ENCODE data around the gene TSPAN13. TPM values are rescaled to one million over a fixed set of nuclear protein-coding genes. Genes with fewer than 3 reads are reported as not detected.

Gene TSPAN13
- total and polyA plus RNA-seq, 2 donors (not counting 1 experiment from before 2014, with no cell fraction given): 23.0 to 26.2 TPM

- no peak overlapping the region for H2AFZ ChIP-seq (ENCODE audit: insufficient read depth, low read depth, low read length, poor library complexity, severe bottlenecking)
- ATAC-seq (ENCODE audit: low read depth) (no peak), DNase-seq (no peak)
- no peaks in the 10 kb centered on the region for H4K20me1 ChIP-seq (ENCODE audit: control insufficient read depth, insufficient read depth, low read length, poor library complexity, severe bottlenecking)
- H3K4me3 ChIP-seq (ENCODE audit: control extremely low read depth in 1 of 5, extremely low read depth in 1 of 5, insufficient read depth in 1 of 5, low read depth in 2 of 5, low read length in 4 of 5): no peak overlapping the region
- ChIA-PET POLR2A (no interaction called here), CTCF (interaction anchor here (0.6 to 3.7 kb wide), 3 partner anchors 109 to 116 kb away, joined by 3 to 16 read pairs (median 6); no protein-coding TSS in a partner anchor)
- no peak overlapping the region for H3K27ac Mint-ChIP-seq
- no peak overlapping the region for H3K4me3 Mint-ChIP-seq
- H3K36me3 ChIP-seq (replicated peaks in 1 of 2; ENCODE audit: control extremely low read depth in 1 of 2, control insufficient read depth in 1 of 2, extremely low read depth in 1 of 2, insufficient read depth in 2 of 2, low read length in 1 of 2): no peaks in the 10 kb centered on the region
- TF ChIP-seq, protein P1, sequence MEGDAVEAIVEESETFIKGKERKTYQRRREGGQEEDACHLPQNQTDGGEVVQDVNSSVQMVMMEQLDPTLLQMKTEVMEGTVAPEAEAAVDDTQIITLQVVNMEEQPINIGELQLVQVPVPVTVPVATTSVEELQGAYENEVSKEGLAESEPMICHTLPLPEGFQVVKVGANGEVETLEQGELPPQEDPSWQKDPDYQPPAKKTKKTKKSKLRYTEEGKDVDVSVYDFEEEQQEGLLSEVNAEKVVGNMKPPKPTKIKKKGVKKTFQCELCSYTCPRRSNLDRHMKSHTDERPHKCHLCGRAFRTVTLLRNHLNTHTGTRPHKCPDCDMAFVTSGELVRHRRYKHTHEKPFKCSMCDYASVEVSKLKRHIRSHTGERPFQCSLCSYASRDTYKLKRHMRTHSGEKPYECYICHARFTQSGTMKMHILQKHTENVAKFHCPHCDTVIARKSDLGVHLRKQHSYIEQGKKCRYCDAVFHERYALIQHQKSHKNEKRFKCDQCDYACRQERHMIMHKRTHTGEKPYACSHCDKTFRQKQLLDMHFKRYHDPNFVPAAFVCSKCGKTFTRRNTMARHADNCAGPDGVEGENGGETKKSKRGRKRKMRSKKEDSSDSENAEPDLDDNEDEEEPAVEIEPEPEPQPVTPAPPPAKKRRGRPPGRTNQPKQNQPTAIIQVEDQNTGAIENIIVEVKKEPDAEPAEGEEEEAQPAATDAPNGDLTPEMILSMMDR (IDR thresholded peaks at IDR 0.05): no peak
- TF ChIP-seq EZH2 (IDR thresholded peaks at IDR 0.05; ENCODE audit: borderline replicate concordance, insufficient read depth, low read depth, low read length, poor library complexity, severe bottlenecking): no peak
- no peaks in the 10 kb centered on the region for H3K9me3 ChIP-seq (ENCODE audit: control extremely low read depth in 1 of 3, control insufficient read depth in 2 of 3, insufficient read depth in 1 of 3, low read length in 2 of 3)
- H3K27ac ChIP-seq (ENCODE audit: low read length in 2 of 2): no peak overlapping the region
- intact Hi-C loops (cut with micrococcal nuclease): loop anchor here (10.0 kb wide), 1 partner anchor 109 kb away; no protein-coding TSS in a partner anchor
- no peaks in the 10 kb centered on the region for H3K4me1 Mint-ChIP-seq
- no peak overlapping the region for H3K4me2 ChIP-seq (replicated peaks; ENCODE audit: low read depth, low read length, poor library complexity, severe bottlenecking)
- H3K4me1 ChIP-seq (ENCODE audit: control insufficient read depth in 2 of 2, insufficient read depth in 2 of 2, low read length in 2 of 2): no peaks in the 10 kb centered on the region
- no peaks in the 10 kb centered on the region for H3K27me3 ChIP-seq (replicated peaks in 1 of 4; ENCODE audit: control extremely low read depth in 1 of 4, control insufficient read depth in 3 of 4, insufficient read depth in 4 of 4, low read length in 3 of 4)
- peaks cover 4% of the 10 kb centered on the region for H3K27me3 Mint-ChIP-seq
- H3K9me3 Mint-ChIP-seq (ENCODE audit: insufficient read depth): no peaks in the 10 kb centered on the region
- no peaks in the 10 kb centered on the region for H3K79me2 ChIP-seq (ENCODE audit: control insufficient read depth, insufficient read depth, low read length)
- 95% methylated on average over 4 of the region's 7 CpGs for WGBS (ENCODE audit: insufficient coverage)
- no peak overlapping the region for H3K9ac ChIP-seq (ENCODE audit: low read length)
Measured at GRCh38 chr7:16803881-16804673, 50.5 kb downstream of the TSPAN13 start.

Data from B cell (primary cell).